Lung (tissue), 12 donors: Measurements from ENCODE around the gene RPL26. TPM values are rescaled to one million over a fixed set of nuclear protein-coding genes. Genes with fewer than 3 reads are reported as not detected.
"Not testable (repeated sequence)": the region's sequence is repeated elsewhere in the genome, so short reads cannot be mapped to it uniquely, and the experiment has no call there.

ENCODE experiments used
- ATAC-seq: fragments of 200-7000 bp; cut with Tn5 transposase; one replicate; pipeline ENCODE4 v1.9.1; 2020; ENCODE audit warnings: moderate number of reproducible peaks; ENCODE audit not compliant: insufficient read depth, low FRiP score
- DNase-seq, 3 donors: peaks; one replicate each; pipeline ENCODE4 v3.0.0-alpha.2; 2013 to 2017
- H3K27ac ChIP-seq, 2 donors: one replicate each; pipeline ENCODE4 v1.5.1; 2013; ENCODE audit warnings: mild to moderate bottlenecking in 2 of 2, moderate library complexity in 2 of 2, control low read depth in 1 of 2, inconsistent platforms in 1 of 2, low read depth in 1 of 2, low read length in 1 of 2
- H3K27me3 ChIP-seq, 3 donors: one replicate each; pipeline ENCODE4 v1.5.1; 2013; ENCODE audit warnings: low read length in 2 of 3; ENCODE audit not compliant: control insufficient read depth in 3 of 3, insufficient read depth in 3 of 3
- H3K36me3 ChIP-seq, 4 donors: one replicate each; pipeline ENCODE4 v1.5.1; 2013; ENCODE audit warnings: low read length in 4 of 4, mild to moderate bottlenecking in 1 of 4, moderate library complexity in 1 of 4; ENCODE audit not compliant: control insufficient read depth in 4 of 4, insufficient read depth in 4 of 4
- H3K4me1 ChIP-seq, 5 donors: one replicate each; pipeline ENCODE4 v1.5.1; 2013; ENCODE audit warnings: low read length in 5 of 5, mild to moderate bottlenecking in 2 of 5, moderate library complexity in 1 of 5; ENCODE audit not compliant: control insufficient read depth in 5 of 5, insufficient read depth in 5 of 5
- H3K4me3 ChIP-seq: one replicate; pipeline ENCODE4 v1.5.1; 2013; ENCODE audit warnings: mild to moderate bottlenecking, control low read depth, moderate library complexity
- H3K9ac ChIP-seq, 2 donors: one replicate each; pipeline ENCODE4 v1.5.1; 2013; ENCODE audit warnings: low read length in 2 of 2, control low read depth in 1 of 2; ENCODE audit not compliant: insufficient read depth in 1 of 2
- H3K9me3 ChIP-seq, 4 donors: one replicate each; pipeline ENCODE4 v1.5.1; 2013; ENCODE audit warnings: low read length in 3 of 4, mild to moderate bottlenecking in 1 of 4, moderate library complexity in 1 of 4; ENCODE audit not compliant: control insufficient read depth in 4 of 4, insufficient read depth in 3 of 4
- WGBS, 2 donors: extraction: QIAGEN DNeasy Blood & Tissue Kit; methylation state at CpG; one replicate each; pipeline ENCODE4 v1.1.7; 2013; 5-methylcytosine and 5-hydroxymethylcytosine counted together
- polyA plus RNA-seq, 2 donors: library from polyadenylated mRNA; stranded (reverse); fragments of 200-250 nt; gene quantifications; one replicate each; pipeline ENCODE4 v1.2.1, GENCODE V29; 2013
- total RNA-seq, 2 donors: library from RNA; depleted of rRNA in 1 of 2; stranded (reverse); fragments of >200 nt in 1 of 2; gene quantifications; one replicate each; pipeline ENCODE4 v1.2.1, GENCODE V29; 2014 to 2021
- TF ChIP-seq, protein P1 (sequence below): IDR thresholded peaks from 2 replicates; pipeline ENCODE4 v1.5.1; 2012; ENCODE audit warnings: mild to moderate bottlenecking; ENCODE audit errors: control extremely low read depth, extremely low read depth
- donor health status: control.
- donor health status: control.
- donor health status: Bipolar disorder and iron deficiency.
- donor health status: healthy.
- donor health status: DM: yes; HTN: yes; CAD: no.

RPL26 gene
- total and polyA plus RNA-seq, 4 donors: 1,016 to 2,820 (median 2,607) TPM

DNA sequence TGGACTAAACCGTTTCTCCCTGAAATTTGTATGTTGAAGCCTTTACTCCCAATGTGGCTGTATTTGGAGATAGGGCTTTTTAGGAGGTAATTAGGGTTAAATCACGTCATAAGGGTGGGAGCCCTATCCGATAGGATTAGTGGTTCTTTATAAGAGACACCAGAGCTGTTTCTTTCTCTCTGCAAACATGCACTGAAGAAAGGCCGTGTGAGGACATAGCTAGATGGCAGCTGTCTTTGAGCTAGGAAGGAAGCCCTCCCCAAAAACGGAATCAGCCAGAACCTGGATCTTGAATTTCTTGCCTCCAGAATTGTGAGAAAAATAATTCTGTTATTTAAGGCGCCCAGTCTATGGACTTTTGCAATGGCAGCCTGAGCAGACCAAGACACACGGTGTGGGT lies 29.3 kb downstream of the RPL26 start:
- Histone ChIP-seq H3K27me3 (no peaks in the 10 kb centered on the region), H3K4me1 (peaks cover 0 to 1% (median 0%) of the 10 kb centered on the region in 5 donors), H3K4me3 (no peak overlapping the region), H3K27ac (no peak overlapping the region), H3K36me3 (no peaks in the 10 kb centered on the region), H3K9me3 (no peaks in the 10 kb centered on the region), H3K9ac (no peak overlapping the region)
- ATAC-seq: no peak
- 66 to 73% methylated on average over 7 of the region's 7 CpGs for WGBS, 2 donors
- no peak for DNase-seq
- TF ChIP-seq, protein P1, sequence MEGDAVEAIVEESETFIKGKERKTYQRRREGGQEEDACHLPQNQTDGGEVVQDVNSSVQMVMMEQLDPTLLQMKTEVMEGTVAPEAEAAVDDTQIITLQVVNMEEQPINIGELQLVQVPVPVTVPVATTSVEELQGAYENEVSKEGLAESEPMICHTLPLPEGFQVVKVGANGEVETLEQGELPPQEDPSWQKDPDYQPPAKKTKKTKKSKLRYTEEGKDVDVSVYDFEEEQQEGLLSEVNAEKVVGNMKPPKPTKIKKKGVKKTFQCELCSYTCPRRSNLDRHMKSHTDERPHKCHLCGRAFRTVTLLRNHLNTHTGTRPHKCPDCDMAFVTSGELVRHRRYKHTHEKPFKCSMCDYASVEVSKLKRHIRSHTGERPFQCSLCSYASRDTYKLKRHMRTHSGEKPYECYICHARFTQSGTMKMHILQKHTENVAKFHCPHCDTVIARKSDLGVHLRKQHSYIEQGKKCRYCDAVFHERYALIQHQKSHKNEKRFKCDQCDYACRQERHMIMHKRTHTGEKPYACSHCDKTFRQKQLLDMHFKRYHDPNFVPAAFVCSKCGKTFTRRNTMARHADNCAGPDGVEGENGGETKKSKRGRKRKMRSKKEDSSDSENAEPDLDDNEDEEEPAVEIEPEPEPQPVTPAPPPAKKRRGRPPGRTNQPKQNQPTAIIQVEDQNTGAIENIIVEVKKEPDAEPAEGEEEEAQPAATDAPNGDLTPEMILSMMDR: no peak

DNA sequence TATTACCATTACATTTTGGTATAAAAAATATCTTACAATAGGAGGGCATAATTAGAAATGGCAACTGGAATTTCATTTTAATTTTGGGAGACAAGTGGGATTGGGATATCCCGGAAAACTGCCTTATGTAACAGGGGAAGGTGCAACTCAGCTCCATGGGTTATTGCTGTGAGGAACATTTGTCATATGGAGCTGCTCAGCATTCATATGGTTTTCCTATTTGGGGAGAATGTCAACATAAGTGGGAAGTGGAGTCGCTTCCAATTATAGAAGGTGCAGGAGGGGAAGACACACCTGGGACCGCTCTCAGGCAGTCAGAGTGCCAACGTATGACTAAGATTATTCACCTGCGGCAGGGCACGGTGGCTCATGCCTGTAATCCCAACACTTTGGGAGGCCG lies 32.7 kb downstream of the RPL26 start:
- ATAC-seq: no peak
- WGBS, 2 donors: 88 to 90% methylated on average over 7 of the region's 7 CpGs
- TF ChIP-seq, protein P1: no peak

DNA sequence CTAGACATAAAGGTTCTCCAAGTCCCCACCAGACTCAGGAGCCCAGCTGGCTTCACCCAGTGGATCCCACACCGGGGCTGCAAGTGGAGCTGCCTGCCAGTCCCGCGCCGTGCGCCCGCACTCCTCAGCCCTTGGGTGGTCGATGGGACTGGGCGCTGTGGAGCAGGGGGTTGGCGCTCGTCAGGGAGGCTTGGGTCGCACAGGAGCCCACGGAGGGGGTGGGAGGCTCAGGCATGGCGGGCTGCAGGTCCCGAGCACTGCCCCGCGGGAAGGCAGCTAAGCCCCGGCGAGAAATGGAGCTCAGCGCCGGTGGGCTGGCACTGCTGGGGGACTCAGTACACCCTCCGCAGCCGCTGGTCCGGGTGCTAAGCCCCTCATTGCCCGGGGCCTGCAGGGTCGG lies 36.0 kb downstream of the RPL26 start:
- H3K36me3 ChIP-seq, H3K27ac ChIP-seq, ATAC-seq, H3K27me3 ChIP-seq, H3K4me3 ChIP-seq, H3K4me1 ChIP-seq, H3K9ac ChIP-seq, H3K9me3 ChIP-seq, DNase-seq: not testable (repeated sequence)
- 60 to 65% methylated on average over 12 to 25 of the region's 25 CpGs for WGBS, 2 donors

More for the DNA sequence above, 32.7 kb downstream of the RPL26 start:
- H3K4me1 ChIP-seq: peaks cover 0 to 8% (median 0%) of the 10 kb centered on the region in 5 donors
- H3K4me3 ChIP-seq: no peak overlapping the region
- no peaks in the 10 kb centered on the region for H3K9me3 ChIP-seq
- no peak for DNase-seq
- no peak overlapping the region for H3K9ac ChIP-seq
- H3K27me3 ChIP-seq: peaks cover 0 to 4% (median 0%) of the 10 kb centered on the region in 3 donors
- H3K27ac ChIP-seq: no peak overlapping the region
- no peaks in the 10 kb centered on the region for H3K36me3 ChIP-seq

DNA sequence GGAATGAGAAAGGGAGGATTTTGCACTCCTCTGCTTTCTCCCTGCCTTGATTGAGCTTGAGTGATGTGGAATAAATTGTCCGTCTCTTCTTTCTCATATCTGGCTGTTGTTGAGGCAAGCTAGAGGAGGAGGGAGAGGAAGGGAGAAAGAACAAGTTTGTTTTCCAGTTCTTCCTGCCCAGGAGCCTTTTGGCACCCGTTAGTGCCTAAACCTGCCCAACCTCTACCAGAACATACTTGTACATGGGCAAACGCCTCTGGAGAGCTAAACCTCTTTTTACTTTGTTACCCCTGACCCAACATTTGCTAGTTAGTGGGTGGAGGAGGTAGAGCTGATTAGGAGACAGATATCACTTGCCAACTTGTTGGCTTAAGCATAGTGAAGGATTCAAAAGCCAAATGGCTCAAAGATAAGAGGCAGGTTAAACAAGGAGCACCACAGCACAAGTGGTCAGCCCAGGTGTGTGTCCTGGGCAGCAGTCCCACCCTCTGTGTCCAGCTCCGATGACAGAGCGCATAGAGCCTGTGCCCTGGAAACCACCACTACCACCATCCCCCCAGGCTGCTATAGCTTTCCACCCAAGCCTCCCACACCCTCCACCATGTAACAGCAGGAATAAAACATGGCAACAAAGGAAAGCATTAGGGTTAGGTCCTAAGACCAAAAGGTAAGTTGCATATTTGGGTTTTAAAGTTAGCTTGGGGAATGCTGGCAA lies 36.9 kb downstream of the RPL26 start:
- no peak overlapping the region for H3K9ac ChIP-seq
- TF ChIP-seq, protein P1: no peak
- H3K4me3 ChIP-seq: no peak overlapping the region
- no peaks in the 10 kb centered on the region for H3K9me3 ChIP-seq
- WGBS, 2 donors: 53 to 75% methylated on average over 5 of the region's 5 CpGs
- DNase-seq (no peak), ATAC-seq (no peak)
- H3K4me1 ChIP-seq: peaks cover 0 to 9% (median 0%) of the 10 kb centered on the region in 5 donors
- peaks cover 0 to 6% (median 0%) of the 10 kb centered on the region in 3 donors for H3K27me3 ChIP-seq
- H3K27ac ChIP-seq: no peak overlapping the region
- no peaks in the 10 kb centered on the region for H3K36me3 ChIP-seq
